AG09309 (cell line): ENCODE measurements around the gene KRT82.

Experiments used
- DNase-seq: peaks from one replicate; pipeline ENCODE4 v3.0.0-alpha.2; 2010; ENCODE audit warnings: low read depth
- H3K4me3 ChIP-seq: 2 replicates; pipeline ENCODE4 v1.5.1; 2011; ENCODE audit warnings: mild to moderate bottlenecking, low read depth, low read length, moderate library complexity; ENCODE audit not compliant: control insufficient read depth
- TF ChIP-seq, protein P1 (sequence below): IDR thresholded peaks from 2 replicates; pipeline ENCODE4 v1.5.1; 2011; ENCODE audit warnings: mild to moderate bottlenecking, low read depth, low read length, inconsistent platforms; ENCODE audit not compliant: insufficient read depth, control insufficient read depth; ENCODE audit errors: missing control alignments

KRT82 gene

DNA sequence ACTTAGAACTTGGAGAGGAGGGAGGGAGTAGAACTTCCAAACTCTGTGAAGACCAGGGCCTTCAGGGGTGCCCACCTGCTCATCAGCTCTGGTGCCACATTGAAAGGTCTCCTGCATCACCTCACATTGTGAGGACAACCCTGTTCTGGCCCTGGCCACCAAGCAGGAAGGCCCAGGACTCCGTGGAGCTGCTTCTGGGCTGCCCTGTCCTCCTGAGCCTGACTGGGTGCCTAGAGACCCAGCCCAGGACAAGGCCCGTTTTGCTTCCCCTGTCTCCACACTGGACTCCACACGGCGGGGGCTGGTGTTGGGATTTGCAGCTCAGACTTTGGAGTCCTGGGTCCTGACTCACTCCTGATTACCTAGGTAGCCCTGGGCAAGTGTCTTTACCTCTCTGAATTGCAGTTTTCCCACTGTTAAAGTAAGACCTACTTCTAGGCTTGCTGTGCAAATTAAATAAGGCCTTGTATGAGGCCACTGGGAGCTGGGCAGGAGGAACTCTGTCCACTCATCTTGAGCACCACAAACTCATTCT, 12.5 kb upstream of the KRT82 start:
- DNase-seq: no peak
- TF ChIP-seq, protein P1, sequence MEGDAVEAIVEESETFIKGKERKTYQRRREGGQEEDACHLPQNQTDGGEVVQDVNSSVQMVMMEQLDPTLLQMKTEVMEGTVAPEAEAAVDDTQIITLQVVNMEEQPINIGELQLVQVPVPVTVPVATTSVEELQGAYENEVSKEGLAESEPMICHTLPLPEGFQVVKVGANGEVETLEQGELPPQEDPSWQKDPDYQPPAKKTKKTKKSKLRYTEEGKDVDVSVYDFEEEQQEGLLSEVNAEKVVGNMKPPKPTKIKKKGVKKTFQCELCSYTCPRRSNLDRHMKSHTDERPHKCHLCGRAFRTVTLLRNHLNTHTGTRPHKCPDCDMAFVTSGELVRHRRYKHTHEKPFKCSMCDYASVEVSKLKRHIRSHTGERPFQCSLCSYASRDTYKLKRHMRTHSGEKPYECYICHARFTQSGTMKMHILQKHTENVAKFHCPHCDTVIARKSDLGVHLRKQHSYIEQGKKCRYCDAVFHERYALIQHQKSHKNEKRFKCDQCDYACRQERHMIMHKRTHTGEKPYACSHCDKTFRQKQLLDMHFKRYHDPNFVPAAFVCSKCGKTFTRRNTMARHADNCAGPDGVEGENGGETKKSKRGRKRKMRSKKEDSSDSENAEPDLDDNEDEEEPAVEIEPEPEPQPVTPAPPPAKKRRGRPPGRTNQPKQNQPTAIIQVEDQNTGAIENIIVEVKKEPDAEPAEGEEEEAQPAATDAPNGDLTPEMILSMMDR: no peak
- H3K4me3 ChIP-seq: no peak overlapping the region

DNA sequence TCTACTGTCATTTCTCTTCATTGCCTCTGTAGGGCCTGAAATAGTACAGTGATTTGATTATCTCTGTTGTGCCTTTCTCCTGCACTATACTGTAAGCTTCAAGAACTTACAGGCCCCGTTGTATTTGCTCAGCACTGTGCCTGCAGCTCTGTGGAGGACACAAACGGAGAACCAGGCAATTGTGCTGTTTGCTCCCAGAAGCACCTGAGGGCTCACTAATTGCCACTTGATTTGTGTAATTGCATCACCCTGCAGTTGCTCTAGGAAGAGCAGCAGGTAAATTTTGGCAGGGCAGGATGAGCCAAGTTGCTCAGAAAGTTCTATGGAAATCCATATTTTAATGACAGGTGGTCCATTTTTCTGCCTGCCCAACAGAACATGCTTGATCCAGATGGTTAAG, 11.6 kb upstream of the KRT82 start:
- DNase-seq: no peak
- no peak overlapping the region for H3K4me3 ChIP-seq
- TF ChIP-seq, protein P1: no peak

DNA sequence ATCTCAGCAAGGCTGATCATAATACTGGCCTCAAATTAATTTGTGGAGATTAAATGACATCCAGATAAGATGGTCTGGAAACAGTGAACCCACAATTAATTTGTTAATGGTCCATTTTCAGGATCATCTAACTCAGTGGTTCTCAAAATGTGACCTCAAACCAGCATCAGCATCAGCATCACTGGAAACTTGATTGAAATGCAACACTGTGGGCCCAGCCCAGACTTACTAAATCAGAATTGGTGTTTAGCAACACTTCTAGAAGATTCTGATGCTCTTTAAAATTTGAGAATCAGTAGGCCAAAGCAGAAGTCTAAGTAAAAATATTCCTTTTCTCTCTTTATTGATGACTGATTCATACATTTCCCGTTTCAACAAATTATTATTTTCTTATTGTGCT, 10.7 kb upstream of the KRT82 start:
- TF ChIP-seq, protein P1: no peak
- H3K4me3 ChIP-seq: no peak overlapping the region
- no peak for DNase-seq

DNA sequence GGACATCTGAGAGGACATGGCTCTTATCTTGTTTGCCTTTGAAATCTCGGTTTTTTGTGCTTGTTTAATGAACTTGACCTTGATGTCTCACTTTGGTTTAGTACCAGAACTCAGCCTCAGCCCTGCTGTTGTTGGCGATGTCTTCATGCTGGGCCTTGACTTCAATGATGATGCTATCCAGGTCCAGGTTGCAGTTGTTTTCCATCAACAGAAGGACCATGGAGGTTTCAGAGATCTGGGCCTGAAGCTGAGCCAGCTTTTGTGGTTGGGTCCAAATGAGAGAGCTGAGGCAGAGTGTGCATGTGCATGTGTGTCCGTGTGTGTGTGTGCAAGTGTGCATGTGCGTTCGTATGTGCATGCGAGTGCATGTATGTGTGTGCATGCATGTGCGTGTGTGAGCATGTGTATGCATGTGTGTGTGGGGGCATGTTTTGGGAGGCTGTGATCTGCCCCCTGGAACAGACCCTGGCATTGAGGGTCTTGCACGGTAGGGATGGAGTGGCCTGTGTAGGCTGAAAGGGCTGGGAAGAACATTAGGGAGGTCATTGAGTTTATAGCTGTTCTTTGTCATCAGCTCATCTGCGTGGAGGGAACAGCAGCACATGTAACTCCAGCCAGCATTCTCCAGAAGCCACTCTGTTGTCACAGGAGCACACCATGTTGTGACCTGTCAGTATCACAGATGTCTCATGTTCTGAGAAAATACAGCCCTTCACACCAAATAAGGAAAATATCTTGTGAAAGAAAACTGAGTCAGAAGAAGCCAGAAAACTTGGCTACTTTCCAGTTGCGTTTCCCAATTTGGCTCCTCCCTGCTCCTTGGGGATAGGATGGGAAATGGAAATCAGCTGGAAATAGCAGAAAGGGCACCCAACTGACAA, 10.0 kb upstream of the KRT82 start:
- TF ChIP-seq, protein P1: no peak
- peak; percentile 55 for DNase-seq
- no peak overlapping the region for H3K4me3 ChIP-seq

DNA sequence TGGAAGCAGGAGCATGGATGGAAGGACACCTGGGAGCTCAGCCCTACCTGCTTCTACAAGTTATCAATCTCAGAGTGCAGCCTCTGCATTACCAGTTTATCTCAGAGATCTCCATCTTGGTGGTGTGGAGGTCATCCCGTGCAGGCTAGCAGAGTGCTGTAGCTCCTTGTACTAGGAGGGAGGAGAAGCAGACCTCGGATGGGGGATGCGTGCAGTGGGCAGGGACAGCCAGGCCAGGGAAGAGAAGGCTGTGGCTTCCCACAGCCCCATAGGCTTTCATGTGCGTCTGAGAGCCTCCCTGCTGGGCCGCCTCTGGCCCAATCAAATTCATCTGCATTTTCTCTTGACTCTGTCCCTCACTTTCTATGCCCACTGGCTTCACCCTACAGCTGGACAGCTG, 8.8 kb upstream of the KRT82 start:
- TF ChIP-seq, protein P1: no peak
- no peak overlapping the region for H3K4me3 ChIP-seq
- DNase-seq: no peak

DNA sequence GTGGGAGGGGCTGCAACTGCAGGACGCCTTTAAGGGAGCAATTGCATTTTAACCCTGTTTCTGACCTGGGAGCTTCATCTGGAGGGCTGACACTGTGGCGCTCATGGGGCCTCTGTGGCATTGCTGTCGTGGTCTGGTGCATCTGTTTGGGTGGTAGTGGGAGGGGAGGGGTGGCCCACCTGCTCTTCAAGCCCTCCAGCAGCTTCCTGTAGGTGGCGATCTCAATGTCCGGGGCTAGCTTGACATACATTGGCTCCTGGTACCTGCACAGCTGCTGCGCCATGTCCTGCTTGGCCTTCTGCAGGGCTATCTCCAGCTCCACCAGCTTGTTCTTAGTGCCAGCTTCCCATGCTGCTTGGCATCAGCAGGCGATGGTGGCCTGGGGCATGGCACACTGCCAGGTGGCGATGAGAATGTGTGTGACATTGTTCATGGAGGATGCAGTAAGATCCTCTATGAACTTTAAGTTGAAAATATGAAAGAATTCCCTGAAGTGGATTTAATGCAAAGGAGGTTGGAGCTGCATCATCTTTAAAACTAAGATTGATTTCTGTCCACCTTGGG, 7.7 kb upstream of the KRT82 start:
- DNase-seq: no peak
- no peak overlapping the region for H3K4me3 ChIP-seq
- TF ChIP-seq, protein P1: no peak
